Calu3 (cell line): ENCODE measurements around the gene CDH13. TPM values are rescaled to one million over a fixed set of nuclear protein-coding genes. Genes with fewer than 3 reads are reported as not detected.

Source experiments
- BruUV-seq: library from RNA; stranded (reverse); fragments of 400-500 nt; replicated peaks from 2 replicates; lab custom pipeline; 2021; lab: Mats Ljungman, UMichigan
- CTCF ChIA-PET: fragments of 300-600 bp; sonication (Branson Sonifier 250); formaldehyde crosslinking; loops from one replicate; lab custom pipeline; 2022; ENCODE audit warnings: antibody characterized with exemption; lab: Charles Lee
- DNase-seq: peaks from one replicate; pipeline ENCODE4 v3.0.0; 2022
- H3K27ac Mint-ChIP-seq: one replicate; pipeline ENCODE4 v1.8.0; 2022; ENCODE audit warnings: mixed read lengths; ENCODE audit not compliant: unreplicated experiment
- H3K27me3 Mint-ChIP-seq: one replicate; pipeline ENCODE4 v1.8.0; 2022; ENCODE audit warnings: mixed read lengths; ENCODE audit not compliant: unreplicated experiment
- H3K36me3 Mint-ChIP-seq: one replicate; pipeline ENCODE4 v1.8.0; 2022; ENCODE audit warnings: mild to moderate bottlenecking, moderate library complexity, mixed read lengths; ENCODE audit not compliant: insufficient read depth, unreplicated experiment
- H3K4me1 Mint-ChIP-seq: one replicate; pipeline ENCODE4 v1.8.0; 2022; ENCODE audit warnings: mild to moderate bottlenecking, low read depth, mixed read lengths; ENCODE audit not compliant: unreplicated experiment
- H3K4me3 Mint-ChIP-seq: one replicate; pipeline ENCODE4 v1.8.0; 2022; ENCODE audit warnings: mild to moderate bottlenecking, low read depth, moderate library complexity, mixed read lengths; ENCODE audit not compliant: unreplicated experiment
- H3K9me3 Mint-ChIP-seq: one replicate; pipeline ENCODE4 v1.8.0; 2022; ENCODE audit warnings: low read depth, mixed read lengths; ENCODE audit not compliant: unreplicated experiment
- intact Hi-C: fragments of 100-400 bp; cut with micrococcal nuclease; formaldehyde crosslinking; loops from one replicate; pipeline ENCODE4 v1.10.0; 2022; ENCODE audit not compliant: unreplicated experiment
- total RNA-seq: library from RNA; stranded (reverse); gene quantifications from 2 replicates; pipeline ENCODE4 v1.2.3, GENCODE V29; 2022
- TF ChIP-seq, protein P1 (sequence below): fragments of 200-600 bp; IDR thresholded peaks from one replicate; pipeline ENCODE4 v1.8.0; 2022; ENCODE audit warnings: antibody characterized with exemption; ENCODE audit not compliant: unreplicated experiment

The CDH13 gene
- total RNA-seq, 1 experiment from 2014 or later = not detected

DNA sequence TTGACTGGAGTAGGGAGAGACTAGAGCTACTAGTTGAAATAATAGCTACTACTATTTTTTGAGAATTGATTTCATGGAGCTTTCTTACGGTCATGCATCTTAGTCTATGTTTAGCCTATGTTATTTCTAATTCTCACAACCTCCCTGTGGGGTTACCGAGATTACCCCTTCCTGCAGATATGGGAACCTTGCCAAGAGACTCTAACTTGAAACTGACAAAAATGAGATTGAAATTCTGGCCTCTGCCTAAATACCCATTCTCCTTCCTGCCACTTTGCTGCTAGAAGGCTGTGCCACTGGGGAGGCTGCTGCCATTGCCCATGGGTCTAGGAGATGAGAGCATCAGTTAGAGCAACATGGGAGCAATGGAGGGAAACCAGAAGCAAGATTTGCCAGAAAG lies 410.3 kb downstream of the CDH13 start:
- no peaks in the 10 kb centered on the region for H3K4me1 Mint-ChIP-seq
- no peak overlapping the region for H3K27ac Mint-ChIP-seq
- H3K27me3 Mint-ChIP-seq = no peaks in the 10 kb centered on the region
- H3K4me3 Mint-ChIP-seq = no peak overlapping the region
- no peak for DNase-seq
- TF ChIP-seq, protein P1, sequence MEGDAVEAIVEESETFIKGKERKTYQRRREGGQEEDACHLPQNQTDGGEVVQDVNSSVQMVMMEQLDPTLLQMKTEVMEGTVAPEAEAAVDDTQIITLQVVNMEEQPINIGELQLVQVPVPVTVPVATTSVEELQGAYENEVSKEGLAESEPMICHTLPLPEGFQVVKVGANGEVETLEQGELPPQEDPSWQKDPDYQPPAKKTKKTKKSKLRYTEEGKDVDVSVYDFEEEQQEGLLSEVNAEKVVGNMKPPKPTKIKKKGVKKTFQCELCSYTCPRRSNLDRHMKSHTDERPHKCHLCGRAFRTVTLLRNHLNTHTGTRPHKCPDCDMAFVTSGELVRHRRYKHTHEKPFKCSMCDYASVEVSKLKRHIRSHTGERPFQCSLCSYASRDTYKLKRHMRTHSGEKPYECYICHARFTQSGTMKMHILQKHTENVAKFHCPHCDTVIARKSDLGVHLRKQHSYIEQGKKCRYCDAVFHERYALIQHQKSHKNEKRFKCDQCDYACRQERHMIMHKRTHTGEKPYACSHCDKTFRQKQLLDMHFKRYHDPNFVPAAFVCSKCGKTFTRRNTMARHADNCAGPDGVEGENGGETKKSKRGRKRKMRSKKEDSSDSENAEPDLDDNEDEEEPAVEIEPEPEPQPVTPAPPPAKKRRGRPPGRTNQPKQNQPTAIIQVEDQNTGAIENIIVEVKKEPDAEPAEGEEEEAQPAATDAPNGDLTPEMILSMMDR = no peak
- CTCF ChIA-PET = interaction anchor here (0.6 kb wide), 1 partner anchor 27 kb away, joined by 5 read pairs; no protein-coding TSS in a partner anchor
- no peaks in the 10 kb centered on the region for H3K36me3 Mint-ChIP-seq
- BruUV-seq = no TSS peak
- intact Hi-C loops = no loop called here
- peaks cover 28% of the 10 kb centered on the region for H3K9me3 Mint-ChIP-seq

DNA sequence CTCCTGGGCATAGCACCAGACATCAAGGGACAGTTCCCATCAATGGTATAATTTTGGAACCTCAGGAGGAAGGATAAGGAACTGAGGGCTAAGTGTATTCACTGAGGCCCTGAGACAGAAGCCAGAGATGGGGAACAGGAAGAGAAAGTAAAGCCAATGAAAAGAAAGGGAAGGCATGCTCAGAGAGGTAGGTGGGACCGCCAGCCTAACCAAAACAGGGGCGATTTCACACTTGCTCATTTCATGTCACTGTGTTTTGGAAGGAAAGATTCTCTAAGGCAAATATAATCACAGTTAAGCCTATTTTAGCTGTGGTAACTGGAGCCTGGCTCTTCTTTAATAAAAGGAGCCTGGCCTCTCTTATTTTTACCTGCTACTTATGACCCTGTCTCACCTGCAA lies 411.1 kb downstream of the CDH13 start:
- DNase-seq = no peak
- CTCF ChIA-PET = no interaction called here
- no peak overlapping the region for H3K27ac Mint-ChIP-seq
- no peak overlapping the region for H3K4me3 Mint-ChIP-seq
- H3K36me3 Mint-ChIP-seq = no peaks in the 10 kb centered on the region
- intact Hi-C loops = no loop called here
- BruUV-seq = no TSS peak
- H3K4me1 Mint-ChIP-seq = no peaks in the 10 kb centered on the region
- peaks cover 28% of the 10 kb centered on the region for H3K9me3 Mint-ChIP-seq
- TF ChIP-seq, protein P1 = no peak
- no peaks in the 10 kb centered on the region for H3K27me3 Mint-ChIP-seq

DNA sequence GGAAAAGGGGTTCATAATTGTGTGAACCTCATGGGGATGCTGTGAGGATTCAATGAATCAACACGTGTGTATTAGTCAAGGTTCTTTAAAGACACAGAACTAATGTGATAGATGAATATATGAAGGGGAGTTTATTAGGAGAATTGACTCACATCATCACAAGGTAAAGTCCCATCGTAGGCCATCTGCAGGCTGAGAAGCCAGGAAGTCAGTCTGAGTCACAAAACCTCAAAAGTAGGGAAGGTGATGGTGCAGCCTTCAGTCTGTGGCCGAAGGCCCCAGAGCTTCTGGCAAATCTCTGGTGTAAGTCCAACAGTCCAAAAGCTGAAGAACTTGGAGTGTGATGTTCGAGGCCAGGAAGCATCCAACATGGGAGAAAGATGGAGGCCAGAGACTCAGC lies 413.4 kb downstream of the CDH13 start:
- BruUV-seq = no TSS peak
- Mint-ChIP-seq H3K27ac (no peak overlapping the region), H3K4me1 (no peaks in the 10 kb centered on the region), H3K27me3 (no peaks in the 10 kb centered on the region), H3K36me3 (no peaks in the 10 kb centered on the region), H3K9me3 (peaks cover 22% of the 10 kb centered on the region), H3K4me3 (no peak overlapping the region)
- CTCF ChIA-PET = interaction anchor here (0.6 kb wide), 1 partner anchor 32 kb away, joined by 3 read pairs; no protein-coding TSS in a partner anchor
- TF ChIP-seq, protein P1 = no peak
- intact Hi-C loops = no loop called here
- no peak for DNase-seq

DNA sequence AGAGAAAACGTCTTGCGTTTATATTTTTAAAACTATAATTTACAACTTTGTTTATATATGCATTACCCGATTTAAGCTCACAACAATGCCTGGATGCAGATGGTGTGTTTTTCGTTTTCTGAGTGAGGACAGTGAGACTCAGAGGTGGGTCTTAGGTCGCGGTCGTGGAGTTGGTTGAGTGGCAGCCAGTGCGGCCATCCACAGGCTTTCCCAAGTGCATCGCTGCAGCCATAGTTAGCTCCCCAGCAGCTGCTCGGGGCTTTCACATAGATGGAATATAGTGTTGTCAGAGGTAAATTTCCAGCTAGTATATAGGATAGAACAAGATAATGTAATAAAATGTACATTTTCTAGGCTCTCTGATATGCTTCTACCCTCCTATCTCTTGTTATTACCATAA lies 417.8 kb downstream of the CDH13 start:
- no peak for DNase-seq
- Mint-ChIP-seq H3K27me3 (no peaks in the 10 kb centered on the region), H3K36me3 (no peaks in the 10 kb centered on the region), H3K9me3 (peaks cover 15% of the 10 kb centered on the region), H3K4me1 (no peaks in the 10 kb centered on the region), H3K27ac (no peak overlapping the region), H3K4me3 (no peak overlapping the region)
- intact Hi-C loops = no loop called here
- no TSS peak for BruUV-seq
- CTCF ChIA-PET = no interaction called here
- TF ChIP-seq, protein P1 = no peak
